PC-3 (cell line): Measurements from ENCODE around the gene NEDD4L. TPM values are rescaled to one million over a fixed set of nuclear protein-coding genes. Genes with fewer than 3 reads are reported as not detected.

Experiments used
- ATAC-seq: fragments of 200-7000 bp; cut with Tn5 transposase; 2 replicates; pipeline ENCODE4 v1.9.1; 2020; ENCODE audit warnings: mild to moderate bottlenecking, moderate library complexity
- BruUV-seq: library from RNA; stranded (reverse); fragments of 400-500 nt; replicated peaks from 2 replicates; lab custom pipeline; 2021; lab: Mats Ljungman, UMichigan
- CTCF ChIA-PET: fragments of 300-600 bp; sonication (Branson Sonifier 250); formaldehyde crosslinking; loops from one replicate; lab custom pipeline; 2022; ENCODE audit warnings: antibody characterized with exemption; lab: Charles Lee
- POLR2A ChIA-PET: fragments of 300-600 bp; sonication (Branson Sonifier 250); formaldehyde crosslinking; loops from one replicate; lab custom pipeline; 2022; ENCODE audit warnings: antibody characterized with exemption; ENCODE audit not compliant: unreplicated experiment; lab: Charles Lee
- DNase-seq: peaks from one replicate; pipeline ENCODE4 v3.0.0-alpha.2; 2015
- H2AFZ ChIP-seq: fragments of 300-600 bp; sonication (generic); 2 replicates; pipeline ENCODE4 v1.6.0; 2016; ENCODE audit warnings: antibody characterized with exemption, low read length
- H3F3A ChIP-seq: fragments of 300-600 bp; sonication (generic); one replicate; pipeline ENCODE4 v1.6.0; 2017; ENCODE audit warnings: antibody characterized with exemption, low read length, control low read depth, mild to moderate bottlenecking; ENCODE audit not compliant: unreplicated experiment
- H3K27ac ChIP-seq: fragments of 300-600 bp; sonication (generic); 2 replicates; pipeline ENCODE4 v1.5.1; 2016; ENCODE audit warnings: mild to moderate bottlenecking, low read length
- H3K27me3 ChIP-seq: fragments of 300-600 bp; sonication (generic); 2 replicates; pipeline ENCODE4 v1.6.1; 2016; ENCODE audit warnings: low read length, mixed read lengths
- H3K36me3 ChIP-seq: fragments of 300-600 bp; sonication (generic); 2 replicates; pipeline ENCODE4 v1.6.1; 2016; ENCODE audit warnings: low read depth, mixed run types, low read length, mixed read lengths
- H3K4me1 ChIP-seq: fragments of 300-600 bp; sonication (generic); 2 replicates; pipeline ENCODE4 v1.5.1; 2016; ENCODE audit warnings: low read length; ENCODE audit not compliant: insufficient read depth
- H3K4me2 ChIP-seq: fragments of 300-600 bp; sonication (generic); 2 replicates; pipeline ENCODE4 v1.6.0; 2016; ENCODE audit warnings: low read length
- H3K4me3 ChIP-seq: fragments of 300-600 bp; sonication (generic); 2 replicates; pipeline ENCODE4 v1.5.1; 2016; ENCODE audit warnings: mild to moderate bottlenecking, low read length, mixed read lengths
- H3K79me2 ChIP-seq: fragments of 300-600 bp; sonication (generic); 2 replicates; pipeline ENCODE4 v1.6.1; 2017; ENCODE audit warnings: low read length, mixed read lengths
- H3K9ac ChIP-seq: fragments of 300-600 bp; sonication (generic); 2 replicates; pipeline ENCODE4 v1.6.0; 2016; ENCODE audit warnings: mild to moderate bottlenecking, low read length
- H3K9me2 ChIP-seq: fragments of 300-600 bp; sonication (generic); replicated peaks from 2 replicates; pipeline ENCODE4 v1.6.1; 2016; ENCODE audit warnings: mixed run types, low read length, mixed read lengths
- H3K9me3 ChIP-seq: fragments of 300-600 bp; sonication (generic); 2 replicates; pipeline ENCODE4 v1.6.1; 2016; ENCODE audit warnings: low read length, mixed read lengths
- H4K20me1 ChIP-seq: fragments of 300-600 bp; sonication (generic); 2 replicates; pipeline ENCODE4 v1.6.1; 2016; ENCODE audit warnings: low read length, mixed read lengths
- EZH2 ChIP-seq: fragments of 300-600 bp; sonication (generic); IDR thresholded peaks from one replicate; pipeline ENCODE4 v1.6.1; 2017; ENCODE audit warnings: antibody characterized with exemption, mild to moderate bottlenecking, low read length; ENCODE audit not compliant: unreplicated experiment
- EZH2phosphoT487 ChIP-seq: fragments of 300-600 bp; sonication (generic); IDR thresholded peaks from 2 replicates; pipeline ENCODE4 v1.6.1; 2018; ENCODE audit warnings: mild to moderate bottlenecking, antibody characterized with exemption, low read length, borderline replicate concordance
- intact Hi-C: fragments of 100-400 bp; cut with micrococcal nuclease; formaldehyde crosslinking; loops from 2 replicates; pipeline ENCODE4 v1.9.0; 2023
- total RNA-seq: library from RNA; depleted of rRNA; stranded (reverse); fragments of >200 nt; gene quantifications from 2 replicates; pipeline ENCODE4 v1.2.3, GENCODE V29; 2014
- TF ChIP-seq, protein P1 (sequence below): fragments of 300-600 bp; sonication (generic); conservative IDR thresholded peaks from 2 replicates; pipeline ENCODE4 v1.5.1; 2017; ENCODE audit warnings: antibody characterized with exemption, low read depth, mild to moderate bottlenecking, low read length

Gene NEDD4L
- total RNA-seq, 1 experiment from 2014 or later: 105 TPM

DNA sequence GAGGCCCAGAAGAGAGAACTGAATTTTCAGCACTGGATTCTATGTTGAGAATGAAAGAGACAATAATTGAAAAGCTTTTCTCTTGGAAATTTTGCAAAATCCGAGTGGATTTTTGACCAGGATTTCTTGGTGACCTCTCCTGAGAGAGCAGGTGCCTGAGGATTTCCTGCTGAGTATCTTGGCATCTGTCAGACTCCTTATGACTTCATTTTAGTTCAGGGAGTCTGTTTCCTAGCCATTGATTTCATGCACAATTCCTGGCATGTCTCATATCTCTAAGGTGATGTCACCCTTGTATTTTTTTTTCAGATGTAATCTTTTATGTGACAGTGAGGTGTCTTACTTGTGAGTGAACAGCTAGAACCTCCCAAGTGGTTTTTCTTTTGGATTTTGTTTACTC, 195.9 kb downstream of the NEDD4L start:
- Histone ChIP-seq H3K27ac (no peak overlapping the region), H2AFZ (no peak overlapping the region), H3K9ac (no peak overlapping the region), H3K4me3 (no peak overlapping the region), H3K9me2 (no peaks in the 10 kb centered on the region), H3K36me3 (peaks cover 14% of the 10 kb centered on the region; the same call in 1 of the 2 replicates), H4K20me1 (peaks cover 40% of the 10 kb centered on the region), H3F3A (no peaks in the 10 kb centered on the region), H3K4me1 (peaks cover 20% of the 10 kb centered on the region), H3K27me3 (no peaks in the 10 kb centered on the region), H3K4me2 (no peak overlapping the region), H3K9me3 (no peaks in the 10 kb centered on the region), H3K79me2 (peaks cover 93% of the 10 kb centered on the region)
- POLR2A ChIA-PET: no interaction called here
- no TSS peak for BruUV-seq
- TF ChIP-seq EZH2phosphoT487 (no peak), EZH2 (no peak)
- TF ChIP-seq, protein P1, sequence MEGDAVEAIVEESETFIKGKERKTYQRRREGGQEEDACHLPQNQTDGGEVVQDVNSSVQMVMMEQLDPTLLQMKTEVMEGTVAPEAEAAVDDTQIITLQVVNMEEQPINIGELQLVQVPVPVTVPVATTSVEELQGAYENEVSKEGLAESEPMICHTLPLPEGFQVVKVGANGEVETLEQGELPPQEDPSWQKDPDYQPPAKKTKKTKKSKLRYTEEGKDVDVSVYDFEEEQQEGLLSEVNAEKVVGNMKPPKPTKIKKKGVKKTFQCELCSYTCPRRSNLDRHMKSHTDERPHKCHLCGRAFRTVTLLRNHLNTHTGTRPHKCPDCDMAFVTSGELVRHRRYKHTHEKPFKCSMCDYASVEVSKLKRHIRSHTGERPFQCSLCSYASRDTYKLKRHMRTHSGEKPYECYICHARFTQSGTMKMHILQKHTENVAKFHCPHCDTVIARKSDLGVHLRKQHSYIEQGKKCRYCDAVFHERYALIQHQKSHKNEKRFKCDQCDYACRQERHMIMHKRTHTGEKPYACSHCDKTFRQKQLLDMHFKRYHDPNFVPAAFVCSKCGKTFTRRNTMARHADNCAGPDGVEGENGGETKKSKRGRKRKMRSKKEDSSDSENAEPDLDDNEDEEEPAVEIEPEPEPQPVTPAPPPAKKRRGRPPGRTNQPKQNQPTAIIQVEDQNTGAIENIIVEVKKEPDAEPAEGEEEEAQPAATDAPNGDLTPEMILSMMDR: no peak
- peak; percentile 19; the same call in 1 of the 2 replicates for ATAC-seq
- CTCF ChIA-PET: no interaction called here
- intact Hi-C loops: no loop called here
- DNase-seq: peak; percentile 49

GRCh38 chr18:58241026-58241679, 197.1 kb downstream of the NEDD4L start:
- ChIA-PET POLR2A (no interaction called here), CTCF (no interaction called here)
- H3K79me2 ChIP-seq: peaks cover 84% of the 10 kb centered on the region
- H4K20me1 ChIP-seq: peaks cover 40% of the 10 kb centered on the region
- no peak overlapping the region for H3K9ac ChIP-seq
- no peak overlapping the region for H3K4me2 ChIP-seq
- H3K36me3 ChIP-seq: peaks cover 14% of the 10 kb centered on the region; the same call in 1 of the 2 replicates
- DNase-seq (no peak), ATAC-seq (no peak)
- H3K9me3 ChIP-seq: no peaks in the 10 kb centered on the region
- H2AFZ ChIP-seq: no peak overlapping the region
- peaks cover 15% of the 10 kb centered on the region for H3K4me1 ChIP-seq
- no peaks in the 10 kb centered on the region for H3F3A ChIP-seq
- H3K27me3 ChIP-seq: no peaks in the 10 kb centered on the region
- TF ChIP-seq, protein P1: no peak
- no peak for TF ChIP-seq EZH2
- TF ChIP-seq EZH2phosphoT487: no peak
- H3K9me2 ChIP-seq: no peaks in the 10 kb centered on the region
- no peak overlapping the region for H3K27ac ChIP-seq
- H3K4me3 ChIP-seq: no peak overlapping the region
- intact Hi-C loops: no loop called here
- no TSS peak for BruUV-seq

- Histone ChIP-seq H3K9ac (no peak overlapping the region), H3K4me3 (no peak overlapping the region), H3K79me2 (peaks cover 79% of the 10 kb centered on the region), H3K4me2 (no peak overlapping the region), H4K20me1 (peaks cover 40% of the 10 kb centered on the region), H3K27ac (no peak overlapping the region), H2AFZ (no peak overlapping the region), H3K4me1 (peaks cover 15% of the 10 kb centered on the region), H3F3A (no peaks in the 10 kb centered on the region), H3K27me3 (no peaks in the 10 kb centered on the region), H3K9me3 (no peaks in the 10 kb centered on the region), H3K36me3 (peaks cover 14% of the 10 kb centered on the region; the same call in 1 of the 2 replicates), H3K9me2 (no peaks in the 10 kb centered on the region)
- POLR2A ChIA-PET: no interaction called here
- DNase-seq (peak; percentile 22), ATAC-seq (peak; percentile 23; the same call in 1 of the 2 replicates)
- CTCF ChIA-PET: interaction anchor here (0.5 kb wide), 1 partner anchor 79 kb away, joined by 4 read pairs; no protein-coding TSS in a partner anchor
- TF ChIP-seq, protein P1: no peak
- no peak for TF ChIP-seq EZH2phosphoT487
- TF ChIP-seq EZH2: no peak
- intact Hi-C loops: no loop called here
- no TSS peak for BruUV-seq
Measured at GRCh38 chr18:58241877-58242276, 197.9 kb downstream of the NEDD4L start.
